ENCODE measurements around the gene HTRA2. TPM values are rescaled to one million over a fixed set of nuclear protein-coding genes. Genes with fewer than 3 reads are reported as not detected.

HTRA2 gene
- total RNA-seq, 1 experiment from 2014 or later, result 24.9 TPM

DNA sequence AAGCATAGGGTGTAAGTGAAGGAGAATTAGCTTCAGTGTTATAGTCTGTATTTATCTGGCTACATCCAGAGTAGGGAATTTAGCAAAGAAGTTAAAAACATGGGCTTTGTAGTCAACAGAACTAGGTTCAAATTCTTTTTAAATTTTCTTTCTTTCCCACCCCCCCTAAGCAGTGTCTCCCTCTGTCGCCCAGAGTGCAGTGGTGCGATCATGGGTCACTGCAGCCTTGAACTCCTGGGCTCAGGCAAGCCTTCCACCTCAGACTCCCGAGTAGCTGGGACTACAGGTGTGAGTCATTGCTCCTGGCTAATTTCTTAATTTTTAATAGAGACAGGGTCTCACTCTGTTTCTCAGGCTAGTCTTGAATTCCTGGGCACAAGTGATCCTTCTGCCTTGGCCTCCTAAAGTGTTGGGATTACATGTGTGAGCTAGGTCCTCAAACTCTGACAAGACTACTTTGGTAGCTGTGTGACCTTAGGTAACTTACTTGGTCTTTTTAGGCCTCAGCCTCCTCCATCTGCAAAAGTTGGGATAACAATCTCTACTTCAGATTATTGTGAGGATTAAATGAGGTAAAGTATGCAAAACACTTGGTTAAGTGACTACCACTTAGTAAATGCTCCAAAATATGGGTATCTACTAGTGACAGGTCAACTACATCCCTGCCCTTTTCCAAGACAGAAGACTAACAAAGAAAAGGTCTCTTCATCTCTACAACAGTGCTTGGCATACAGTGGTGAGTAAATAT, 42.6 kb downstream of the HTRA2 start:
- H4K20me1 ChIP-seq (ENCODE audit: control insufficient read depth, insufficient read depth, insufficient read length), result no peaks in the 10 kb centered on the region
- H3K23ac ChIP-seq (ENCODE audit: insufficient read length, low read depth, low read length), result no peak overlapping the region
- TF ChIP-seq, protein P1, sequence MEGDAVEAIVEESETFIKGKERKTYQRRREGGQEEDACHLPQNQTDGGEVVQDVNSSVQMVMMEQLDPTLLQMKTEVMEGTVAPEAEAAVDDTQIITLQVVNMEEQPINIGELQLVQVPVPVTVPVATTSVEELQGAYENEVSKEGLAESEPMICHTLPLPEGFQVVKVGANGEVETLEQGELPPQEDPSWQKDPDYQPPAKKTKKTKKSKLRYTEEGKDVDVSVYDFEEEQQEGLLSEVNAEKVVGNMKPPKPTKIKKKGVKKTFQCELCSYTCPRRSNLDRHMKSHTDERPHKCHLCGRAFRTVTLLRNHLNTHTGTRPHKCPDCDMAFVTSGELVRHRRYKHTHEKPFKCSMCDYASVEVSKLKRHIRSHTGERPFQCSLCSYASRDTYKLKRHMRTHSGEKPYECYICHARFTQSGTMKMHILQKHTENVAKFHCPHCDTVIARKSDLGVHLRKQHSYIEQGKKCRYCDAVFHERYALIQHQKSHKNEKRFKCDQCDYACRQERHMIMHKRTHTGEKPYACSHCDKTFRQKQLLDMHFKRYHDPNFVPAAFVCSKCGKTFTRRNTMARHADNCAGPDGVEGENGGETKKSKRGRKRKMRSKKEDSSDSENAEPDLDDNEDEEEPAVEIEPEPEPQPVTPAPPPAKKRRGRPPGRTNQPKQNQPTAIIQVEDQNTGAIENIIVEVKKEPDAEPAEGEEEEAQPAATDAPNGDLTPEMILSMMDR (conservative IDR thresholded peaks at IDR 0.05), result peak; percentile 65
- DNase-seq, result no peak
- Mint-ChIP-seq H3K36me3 (ENCODE audit: insufficient read depth in 1 of 3, low read depth in 3 of 3) (no peaks in the 10 kb centered on the region), H3K9me3 (no peaks in the 10 kb centered on the region), H3K4me3 (no peak overlapping the region), H3K27me3 (ENCODE audit: low read depth) (peaks cover 6% of the 10 kb centered on the region), H3K27ac (no peak overlapping the region), H3K4me1 (no peaks in the 10 kb centered on the region)
- H3K14ac ChIP-seq (ENCODE audit: insufficient read depth, low read length), result no peak overlapping the region
- no peaks in the 10 kb centered on the region for H3K27me3 ChIP-seq (ENCODE audit: insufficient read depth, low read length)
- H4K5ac ChIP-seq (ENCODE audit: insufficient read length, low read depth, low read length), result no peak overlapping the region
- no peak overlapping the region for H2BK12ac ChIP-seq (ENCODE audit: insufficient read length, low read depth, low read length)
- no CpG with 5 or more reads among the region's 3 CpGs for WGBS (ENCODE audit: extremely low coverage, insufficient read length, low lambda C conversion rate)
- no peak overlapping the region for H3K18ac ChIP-seq (ENCODE audit: insufficient read length, low read depth, low read length)
- no peak overlapping the region for H4K8ac ChIP-seq (replicated peaks; ENCODE audit: insufficient read length, low read depth, low read length)
- no peaks in the 10 kb centered on the region for H3K4me1 ChIP-seq (ENCODE audit: insufficient read depth, low read length)
- no peak overlapping the region for H2BK5ac ChIP-seq (ENCODE audit: insufficient read length, low read length)
- H2BK20ac ChIP-seq (ENCODE audit: low read depth, low read length, poor library complexity, severe bottlenecking), result no peak overlapping the region
- no peak overlapping the region for H3K9ac ChIP-seq (ENCODE audit: extremely low read depth, insufficient read length, low read length)
- no peak overlapping the region for H4K91ac ChIP-seq (ENCODE audit: insufficient read length, low read depth, low read length)
- H3K4ac ChIP-seq (ENCODE audit: low read depth, low read length), result no peak overlapping the region
- H3K4me2 ChIP-seq (ENCODE audit: insufficient read depth, insufficient read length, low read length), result no peak overlapping the region
- H3K27ac ChIP-seq (ENCODE audit: insufficient read length, low read depth, low read length), result no peak overlapping the region
- no peak overlapping the region for H3K56ac ChIP-seq (ENCODE audit: insufficient read length, low read depth, low read length)
- H3T11ph ChIP-seq (ENCODE audit: low read length), result no peak overlapping the region
- no peaks in the 10 kb centered on the region for H3K79me1 ChIP-seq (ENCODE audit: insufficient read depth, low read depth, low read length, poor library complexity, severe bottlenecking)
- H2BK15ac ChIP-seq (ENCODE audit: low read depth, low read length), result no peak overlapping the region
- H2AFZ ChIP-seq (ENCODE audit: low read length), result no peak overlapping the region
- H2BK120ac ChIP-seq (ENCODE audit: low read depth, low read length, poor library complexity, severe bottlenecking), result no peak overlapping the region
- no peaks in the 10 kb centered on the region for H3K9me3 ChIP-seq (ENCODE audit: control insufficient read depth, low read depth, low read length)
- no peaks in the 10 kb centered on the region for H3K79me2 ChIP-seq (ENCODE audit: insufficient read depth, low read length)
- H3K23me2 ChIP-seq (ENCODE audit: insufficient read length, low read depth, low read length, poor library complexity, severe bottlenecking), result no peaks in the 10 kb centered on the region
- no peak overlapping the region for H2AK5ac ChIP-seq (ENCODE audit: insufficient read length, low read length)
